ENCODE results near the gene MAGEA8. TPM values are rescaled to one million over a fixed set of nuclear protein-coding genes. Genes with fewer than 3 reads are reported as not detected.

Gene MAGEA8
- total and polyA plus RNA-seq, 2 experiments from 2014 or later = not detected

DNA sequence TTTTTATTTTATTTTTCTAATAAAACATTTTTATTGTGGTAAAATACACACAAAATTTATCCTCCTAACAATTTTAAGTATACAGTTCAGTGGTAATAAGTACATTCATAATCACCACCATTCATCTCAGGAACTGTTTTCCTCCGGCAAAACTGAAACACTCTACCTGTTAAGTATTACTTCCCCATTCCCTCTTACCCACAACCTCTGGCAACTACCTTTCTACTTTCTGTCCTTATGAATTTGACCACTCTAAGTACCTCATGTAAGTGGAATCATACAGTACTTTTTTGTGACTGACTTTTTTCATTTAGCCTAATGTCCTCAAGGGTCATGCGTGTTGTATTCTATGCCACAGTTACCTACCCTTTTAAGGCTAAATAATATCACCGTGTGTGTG, 27.3 kb downstream of the MAGEA8 start (continued):
- TF ChIP-seq, protein P1, sequence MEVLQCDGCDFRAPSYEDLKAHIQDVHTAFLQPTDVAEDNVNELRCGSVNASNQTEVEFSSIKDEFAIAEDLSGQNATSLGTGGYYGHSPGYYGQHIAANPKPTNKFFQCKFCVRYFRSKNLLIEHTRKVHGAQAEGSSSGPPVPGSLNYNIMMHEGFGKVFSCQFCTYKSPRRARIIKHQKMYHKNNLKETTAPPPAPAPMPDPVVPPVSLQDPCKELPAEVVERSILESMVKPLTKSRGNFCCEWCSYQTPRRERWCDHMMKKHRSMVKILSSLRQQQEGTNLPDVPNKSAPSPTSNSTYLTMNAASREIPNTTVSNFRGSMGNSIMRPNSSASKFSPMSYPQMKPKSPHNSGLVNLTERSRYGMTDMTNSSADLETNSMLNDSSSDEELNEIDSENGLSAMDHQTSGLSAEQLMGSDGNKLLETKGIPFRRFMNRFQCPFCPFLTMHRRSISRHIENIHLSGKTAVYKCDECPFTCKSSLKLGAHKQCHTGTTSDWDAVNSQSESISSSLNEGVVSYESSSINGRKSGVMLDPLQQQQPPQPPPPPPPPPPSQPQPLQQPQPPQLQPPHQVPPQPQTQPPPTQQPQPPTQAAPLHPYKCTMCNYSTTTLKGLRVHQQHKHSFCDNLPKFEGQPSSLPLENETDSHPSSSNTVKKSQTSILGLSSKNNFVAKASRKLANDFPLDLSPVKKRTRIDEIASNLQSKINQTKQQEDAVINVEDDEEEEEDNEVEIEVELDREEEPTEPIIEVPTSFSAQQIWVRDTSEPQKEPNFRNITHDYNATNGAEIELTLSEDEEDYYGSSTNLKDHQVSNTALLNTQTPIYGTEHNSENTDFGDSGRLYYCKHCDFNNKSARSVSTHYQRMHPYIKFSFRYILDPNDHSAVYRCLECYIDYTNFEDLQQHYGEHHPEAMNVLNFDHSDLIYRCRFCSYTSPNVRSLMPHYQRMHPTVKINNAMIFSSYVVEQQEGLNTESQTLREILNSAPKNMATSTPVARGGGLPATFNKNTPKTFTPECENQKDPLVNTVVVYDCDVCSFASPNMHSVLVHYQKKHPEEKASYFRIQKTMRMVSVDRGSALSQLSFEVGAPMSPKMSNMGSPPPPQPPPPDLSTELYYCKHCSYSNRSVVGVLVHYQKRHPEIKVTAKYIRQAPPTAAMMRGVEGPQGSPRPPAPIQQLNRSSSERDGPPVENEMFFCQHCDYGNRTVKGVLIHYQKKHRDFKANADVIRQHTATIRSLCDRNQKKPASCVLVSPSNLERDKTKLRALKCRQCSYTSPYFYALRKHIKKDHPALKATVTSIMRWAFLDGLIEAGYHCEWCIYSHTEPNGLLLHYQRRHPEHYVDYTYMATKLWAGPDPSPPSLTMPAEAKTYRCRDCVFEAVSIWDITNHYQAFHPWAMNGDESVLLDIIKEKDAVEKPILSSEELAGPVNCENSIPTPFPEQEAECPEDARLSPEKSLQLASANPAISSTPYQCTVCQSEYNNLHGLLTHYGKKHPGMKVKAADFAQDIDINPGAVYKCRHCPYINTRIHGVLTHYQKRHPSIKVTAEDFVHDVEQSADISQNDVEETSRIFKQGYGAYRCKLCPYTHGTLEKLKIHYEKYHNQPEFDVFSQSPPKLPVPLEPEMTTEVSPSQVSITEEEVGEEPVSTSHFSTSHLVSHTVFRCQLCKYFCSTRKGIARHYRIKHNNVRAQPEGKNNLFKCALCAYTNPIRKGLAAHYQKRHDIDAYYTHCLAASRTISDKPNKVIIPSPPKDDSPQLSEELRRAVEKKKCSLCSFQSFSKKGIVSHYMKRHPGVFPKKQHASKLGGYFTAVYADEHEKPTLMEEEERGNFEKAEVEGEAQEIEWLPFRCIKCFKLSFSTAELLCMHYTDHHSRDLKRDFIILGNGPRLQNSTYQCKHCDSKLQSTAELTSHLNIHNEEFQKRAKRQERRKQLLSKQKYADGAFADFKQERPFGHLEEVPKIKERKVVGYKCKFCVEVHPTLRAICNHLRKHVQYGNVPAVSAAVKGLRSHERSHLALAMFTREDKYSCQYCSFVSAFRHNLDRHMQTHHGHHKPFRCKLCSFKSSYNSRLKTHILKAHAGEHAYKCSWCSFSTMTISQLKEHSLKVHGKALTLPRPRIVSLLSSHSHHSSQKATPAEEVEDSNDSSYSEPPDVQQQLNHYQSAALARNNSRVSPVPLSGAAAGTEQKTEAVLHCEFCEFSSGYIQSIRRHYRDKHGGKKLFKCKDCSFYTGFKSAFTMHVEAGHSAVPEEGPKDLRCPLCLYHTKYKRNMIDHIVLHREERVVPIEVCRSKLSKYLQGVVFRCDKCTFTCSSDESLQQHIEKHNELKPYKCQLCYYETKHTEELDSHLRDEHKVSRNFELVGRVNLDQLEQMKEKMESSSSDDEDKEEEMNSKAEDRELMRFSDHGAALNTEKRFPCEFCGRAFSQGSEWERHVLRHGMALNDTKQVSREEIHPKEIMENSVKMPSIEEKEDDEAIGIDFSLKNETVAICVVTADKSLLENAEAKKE (CRISPR knock-in tag; IDR thresholded peaks at IDR 0.05) = no peak
- TF ChIP-seq, protein P2, sequence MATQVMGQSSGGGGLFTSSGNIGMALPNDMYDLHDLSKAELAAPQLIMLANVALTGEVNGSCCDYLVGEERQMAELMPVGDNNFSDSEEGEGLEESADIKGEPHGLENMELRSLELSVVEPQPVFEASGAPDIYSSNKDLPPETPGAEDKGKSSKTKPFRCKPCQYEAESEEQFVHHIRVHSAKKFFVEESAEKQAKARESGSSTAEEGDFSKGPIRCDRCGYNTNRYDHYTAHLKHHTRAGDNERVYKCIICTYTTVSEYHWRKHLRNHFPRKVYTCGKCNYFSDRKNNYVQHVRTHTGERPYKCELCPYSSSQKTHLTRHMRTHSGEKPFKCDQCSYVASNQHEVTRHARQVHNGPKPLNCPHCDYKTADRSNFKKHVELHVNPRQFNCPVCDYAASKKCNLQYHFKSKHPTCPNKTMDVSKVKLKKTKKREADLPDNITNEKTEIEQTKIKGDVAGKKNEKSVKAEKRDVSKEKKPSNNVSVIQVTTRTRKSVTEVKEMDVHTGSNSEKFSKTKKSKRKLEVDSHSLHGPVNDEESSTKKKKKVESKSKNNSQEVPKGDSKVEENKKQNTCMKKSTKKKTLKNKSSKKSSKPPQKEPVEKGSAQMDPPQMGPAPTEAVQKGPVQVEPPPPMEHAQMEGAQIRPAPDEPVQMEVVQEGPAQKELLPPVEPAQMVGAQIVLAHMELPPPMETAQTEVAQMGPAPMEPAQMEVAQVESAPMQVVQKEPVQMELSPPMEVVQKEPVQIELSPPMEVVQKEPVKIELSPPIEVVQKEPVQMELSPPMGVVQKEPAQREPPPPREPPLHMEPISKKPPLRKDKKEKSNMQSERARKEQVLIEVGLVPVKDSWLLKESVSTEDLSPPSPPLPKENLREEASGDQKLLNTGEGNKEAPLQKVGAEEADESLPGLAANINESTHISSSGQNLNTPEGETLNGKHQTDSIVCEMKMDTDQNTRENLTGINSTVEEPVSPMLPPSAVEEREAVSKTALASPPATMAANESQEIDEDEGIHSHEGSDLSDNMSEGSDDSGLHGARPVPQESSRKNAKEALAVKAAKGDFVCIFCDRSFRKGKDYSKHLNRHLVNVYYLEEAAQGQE (IDR thresholded peaks at IDR 0.05; ENCODE audit: unreplicated experiment) = no peak

DNA sequence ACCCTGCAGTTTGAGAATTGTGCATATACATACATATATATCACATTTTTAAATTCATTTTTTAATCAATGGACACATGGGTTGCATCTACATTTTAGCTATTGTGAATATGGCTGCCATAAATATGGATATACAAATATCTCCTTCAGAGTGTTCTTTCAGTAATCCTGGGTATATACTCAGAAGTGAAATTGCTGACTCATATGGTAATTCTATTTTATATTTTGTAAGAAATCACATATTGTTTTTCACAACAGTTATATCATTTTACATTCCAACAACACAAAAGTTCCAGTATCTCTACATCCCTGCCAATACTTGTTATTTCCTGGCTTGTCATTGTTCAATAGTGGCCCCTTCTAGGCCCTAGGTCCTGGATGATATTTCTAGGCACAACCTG, 27.7 kb downstream of the MAGEA8 start:
- no peak for ATAC-seq
- no peak overlapping the region for H3K27ac ChIP-seq (ENCODE audit: low read depth)
- H3K27me3 Mint-ChIP-seq (ENCODE audit: insufficient read depth, low read depth, poor library complexity) = peaks cover 3% of the 10 kb centered on the region
- H3K4me1 ChIP-seq (ENCODE audit: insufficient read depth) = peaks cover 8% of the 10 kb centered on the region; the same call in 1 of the 2 replicates
- no peaks in the 10 kb centered on the region for H3K36me3 Mint-ChIP-seq (ENCODE audit: low read depth)
- no peak overlapping the region for H3K4me3 Mint-ChIP-seq
- H3K36me3 ChIP-seq (ENCODE audit: insufficient read depth) = no peaks in the 10 kb centered on the region
- H3K27ac Mint-ChIP-seq = no peak overlapping the region
- no peaks in the 10 kb centered on the region for H3K27me3 ChIP-seq (ENCODE audit: insufficient read depth)
- H3K4me2 ChIP-seq = no peak overlapping the region
- DNase-seq (ENCODE audit: low spot score) = no peak
- no peak overlapping the region for H2AFZ ChIP-seq
- peaks cover 12% of the 10 kb centered on the region for H3K4me1 Mint-ChIP-seq
- no peak overlapping the region for H3K4me3 ChIP-seq
- no peaks in the 10 kb centered on the region for H4K20me1 ChIP-seq (replicated peaks; ENCODE audit: insufficient read depth)
- H3K9me2 ChIP-seq (ENCODE audit: insufficient read depth) = no peaks in the 10 kb centered on the region
- H3K79me2 ChIP-seq (replicated peaks; ENCODE audit: insufficient read depth) = no peaks in the 10 kb centered on the region
- no peaks in the 10 kb centered on the region for H3K9me3 Mint-ChIP-seq
- no peaks in the 10 kb centered on the region for H3F3A ChIP-seq (replicated peaks; ENCODE audit: low read depth)
- TF ChIP-seq, protein P1 (CRISPR knock-in tag; IDR thresholded peaks at IDR 0.05) = no peak
- TF ChIP-seq JUNB (IDR thresholded peaks at IDR 0.05; ENCODE audit: unreplicated experiment) = no peak
- TF ChIP-seq STAT1 (IDR thresholded peaks at IDR 0.05; ENCODE audit: unreplicated experiment) = no peak
- TF ChIP-seq ZNF331 (CRISPR knock-in tag; IDR thresholded peaks at IDR 0.05; ENCODE audit: low read depth) = no peak
- no peak for TF ChIP-seq EZH2phosphoT487 (IDR thresholded peaks at IDR 0.05; ENCODE audit: unreplicated experiment)

Measured in GM23338 (cell line).